Endothelial cell (in vitro differentiated cells): ENCODE measurements around the gene TPO. TPM values are rescaled to one million over a fixed set of nuclear protein-coding genes. Genes with fewer than 3 reads are reported as not detected.

ENCODE experiments used
- DNase-seq: peaks from one replicate; pipeline ENCODE4 v3.0.0; 2021; ENCODE audit warnings: low spot score
- H3K27ac Mint-ChIP-seq: one replicate; pipeline ENCODE4 v1.8.0; 2021; ENCODE audit warnings: mixed read lengths, inconsistent platforms; ENCODE audit not compliant: unreplicated experiment
- H3K27me3 Mint-ChIP-seq: one replicate; pipeline ENCODE4 v1.8.0; 2021; ENCODE audit warnings: mild to moderate bottlenecking, moderate library complexity, mixed read lengths, inconsistent platforms; ENCODE audit not compliant: unreplicated experiment
- H3K36me3 Mint-ChIP-seq: one replicate; pipeline ENCODE4 v1.8.0; 2021; ENCODE audit warnings: mild to moderate bottlenecking, low read depth, mixed read lengths, inconsistent platforms; ENCODE audit not compliant: unreplicated experiment
- H3K4me1 Mint-ChIP-seq: one replicate; pipeline ENCODE4 v1.8.0; 2021; ENCODE audit warnings: mild to moderate bottlenecking, mixed read lengths, inconsistent platforms; ENCODE audit not compliant: unreplicated experiment
- H3K4me3 Mint-ChIP-seq: one replicate; pipeline ENCODE4 v1.8.0; 2021; ENCODE audit warnings: mild to moderate bottlenecking, mixed read lengths, inconsistent platforms; ENCODE audit not compliant: unreplicated experiment
- H3K9me3 Mint-ChIP-seq: one replicate; pipeline ENCODE4 v1.8.0; 2021; ENCODE audit warnings: mixed read lengths, inconsistent platforms; ENCODE audit not compliant: unreplicated experiment
- CTCF ChIP-seq: fragments of 200-600 bp; sonication (generic); IDR thresholded peaks from one replicate; pipeline ENCODE4 v1.5.0; 2021; ENCODE audit warnings: antibody characterized with exemption; ENCODE audit not compliant: unreplicated experiment
- total RNA-seq: library from RNA; stranded (reverse); fragmentation: NEBNext Ultra II Directional; extraction: Animal tissue kit (Norgen Biotek cat#: 25700); gene quantifications from one replicate; pipeline ENCODE4 v1.2.1, GENCODE V29; 2021; ENCODE audit not compliant: unreplicated experiment

The TPO gene
- total RNA-seq, 1 donor from 2014 or later: 0.41 TPM

- Mint-ChIP-seq H3K9me3 (no peaks in the 10 kb centered on the region), H3K4me3 (no peak overlapping the region), H3K27me3 (peaks cover 9% of the 10 kb centered on the region), H3K36me3 (no peaks in the 10 kb centered on the region), H3K27ac (no peak overlapping the region), H3K4me1 (no peaks in the 10 kb centered on the region)
- no peak for TF ChIP-seq CTCF
- no peak for DNase-seq
These were observed 45.2 kb downstream of the TPO start for GRCh38 chr2:1458432-1458831.

GRCh38 chr2:1459727-1460126 lies 46.5 kb downstream of the TPO start:
- no peak overlapping the region for H3K27ac Mint-ChIP-seq
- no peaks in the 10 kb centered on the region for H3K9me3 Mint-ChIP-seq
- no peak overlapping the region for H3K4me3 Mint-ChIP-seq
- H3K27me3 Mint-ChIP-seq: peaks cover 9% of the 10 kb centered on the region
- no peaks in the 10 kb centered on the region for H3K36me3 Mint-ChIP-seq
- no peaks in the 10 kb centered on the region for H3K4me1 Mint-ChIP-seq
- TF ChIP-seq CTCF: no peak
- DNase-seq: no peak

- no peak for DNase-seq
- H3K9me3 Mint-ChIP-seq: no peaks in the 10 kb centered on the region
- no peaks in the 10 kb centered on the region for H3K36me3 Mint-ChIP-seq
- H3K27me3 Mint-ChIP-seq: peaks cover 6% of the 10 kb centered on the region
- no peak overlapping the region for H3K4me3 Mint-ChIP-seq
- no peak for TF ChIP-seq CTCF
- no peaks in the 10 kb centered on the region for H3K4me1 Mint-ChIP-seq
- no peak overlapping the region for H3K27ac Mint-ChIP-seq
These were observed 47.7 kb downstream of the TPO start for GRCh38 chr2:1460851-1461418.

- Mint-ChIP-seq H3K27me3 (peaks cover 4% of the 10 kb centered on the region), H3K4me3 (no peak overlapping the region), H3K27ac (no peak overlapping the region), H3K9me3 (no peaks in the 10 kb centered on the region), H3K4me1 (no peaks in the 10 kb centered on the region), H3K36me3 (no peaks in the 10 kb centered on the region)
- no peak for TF ChIP-seq CTCF
- DNase-seq: no peak
These were observed 48.5 kb downstream of the TPO start for GRCh38 chr2:1461507-1462390.

GRCh38 chr2:1462994-1463393 lies 49.7 kb downstream of the TPO start:
- no peaks in the 10 kb centered on the region for H3K9me3 Mint-ChIP-seq
- no peaks in the 10 kb centered on the region for H3K4me1 Mint-ChIP-seq

More at GRCh38 chr2:1462994-1463393, 49.7 kb downstream of the TPO start:
- H3K27me3 Mint-ChIP-seq: peaks cover 4% of the 10 kb centered on the region
- no peaks in the 10 kb centered on the region for H3K36me3 Mint-ChIP-seq
- no peak overlapping the region for H3K27ac Mint-ChIP-seq
- TF ChIP-seq CTCF: no peak
- no peak overlapping the region for H3K4me3 Mint-ChIP-seq
- no peak for DNase-seq
